PFSK-1 (cell line): ENCODE results near the gene GOLGA2.

Experiments
- POLR2AphosphoS5 ChIP-seq: IDR thresholded peaks from 2 replicates; pipeline ENCODE4 v1.6.1; 2012; ENCODE audit warnings: low read depth, mild to moderate bottlenecking, control low read depth, low read length, moderate library complexity
- TAF1 ChIP-seq: IDR thresholded peaks from 2 replicates; pipeline ENCODE4 v1.6.1; 2012; ENCODE audit warnings: low read length, control low read depth, borderline replicate concordance; ENCODE audit not compliant: insufficient read depth

GRCh38 chr9:128321879-128322403 is 46.1 kb upstream of the GOLGA2 start:
- TF ChIP-seq POLR2AphosphoS5 = peak; percentile 77; the same call in 1 of the 2 replicates
- no peak for TF ChIP-seq TAF1
